ENCODE results near the gene ARF5. TPM values are rescaled to one million over a fixed set of nuclear protein-coding genes. Genes with fewer than 3 reads are reported as not detected.
A peak's percentile ranks its signal among the peaks of the same experiment; 100 is the strongest.

ARF5 gene
- total and polyA plus RNA-seq, 10 donors: 79.5 to 197 (median 117) TPM

DNA sequence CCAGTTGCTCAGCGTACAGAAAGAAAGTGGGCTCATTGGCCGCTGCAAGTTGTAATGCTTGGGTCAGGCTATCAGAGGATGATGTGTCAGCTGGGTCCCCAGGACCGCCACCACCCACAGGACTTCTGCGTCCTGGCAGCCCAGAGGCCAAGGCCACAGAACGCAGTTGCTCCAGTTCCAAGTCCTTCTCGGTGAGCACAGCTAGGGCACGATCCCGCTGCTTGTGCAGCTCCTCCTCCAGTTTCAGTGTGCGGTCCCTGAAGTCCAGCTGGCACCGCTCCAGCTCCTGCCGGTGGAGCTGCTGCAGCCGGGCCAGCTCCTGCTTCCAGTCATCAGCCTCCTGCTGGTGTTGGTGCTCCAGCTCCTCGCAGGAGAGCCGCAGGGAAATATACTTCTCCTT, 5.8 kb upstream of the ARF5 start:
- H3K4me1 ChIP-seq: peaks cover 31 to 78% (median 55%) of the 10 kb centered on the region in 6 donors
- no peak for DNase-seq
- H3K9me3 ChIP-seq: no peaks in the 10 kb centered on the region
- H3K4me3 ChIP-seq: no peak overlapping the region
- H3K27me3 ChIP-seq (replicated peaks in 1 of 7): no peaks in the 10 kb centered on the region
- intact Hi-C loops (cut with DNase I; ENCODE audit: low total_unique reads): loop anchor here (10.0 kb wide), 2 partner anchors 188 to 622 kb away; partner anchors contain the start of gene ZNF800
- TF ChIP-seq POLR2A (IDR thresholded peaks at IDR 0.05): no peak
- no peak for TF ChIP-seq POLR2AphosphoS5 (IDR thresholded peaks at IDR 0.05)
- TF ChIP-seq, protein P1, sequence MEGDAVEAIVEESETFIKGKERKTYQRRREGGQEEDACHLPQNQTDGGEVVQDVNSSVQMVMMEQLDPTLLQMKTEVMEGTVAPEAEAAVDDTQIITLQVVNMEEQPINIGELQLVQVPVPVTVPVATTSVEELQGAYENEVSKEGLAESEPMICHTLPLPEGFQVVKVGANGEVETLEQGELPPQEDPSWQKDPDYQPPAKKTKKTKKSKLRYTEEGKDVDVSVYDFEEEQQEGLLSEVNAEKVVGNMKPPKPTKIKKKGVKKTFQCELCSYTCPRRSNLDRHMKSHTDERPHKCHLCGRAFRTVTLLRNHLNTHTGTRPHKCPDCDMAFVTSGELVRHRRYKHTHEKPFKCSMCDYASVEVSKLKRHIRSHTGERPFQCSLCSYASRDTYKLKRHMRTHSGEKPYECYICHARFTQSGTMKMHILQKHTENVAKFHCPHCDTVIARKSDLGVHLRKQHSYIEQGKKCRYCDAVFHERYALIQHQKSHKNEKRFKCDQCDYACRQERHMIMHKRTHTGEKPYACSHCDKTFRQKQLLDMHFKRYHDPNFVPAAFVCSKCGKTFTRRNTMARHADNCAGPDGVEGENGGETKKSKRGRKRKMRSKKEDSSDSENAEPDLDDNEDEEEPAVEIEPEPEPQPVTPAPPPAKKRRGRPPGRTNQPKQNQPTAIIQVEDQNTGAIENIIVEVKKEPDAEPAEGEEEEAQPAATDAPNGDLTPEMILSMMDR (IDR thresholded peaks at IDR 0.05 in 8 of 11, conservative IDR thresholded peaks at IDR 0.05 in 3 of 11): no peak
- 76 to 86% (median 86%) methylated on average over 11 to 14 of the region's 14 CpGs for WGBS, 5 donors
- peaks cover 0 to 62% (median 34%) of the 10 kb centered on the region in 6 donors for H3K36me3 ChIP-seq
- H3K27ac ChIP-seq: no peak overlapping the region

DNA sequence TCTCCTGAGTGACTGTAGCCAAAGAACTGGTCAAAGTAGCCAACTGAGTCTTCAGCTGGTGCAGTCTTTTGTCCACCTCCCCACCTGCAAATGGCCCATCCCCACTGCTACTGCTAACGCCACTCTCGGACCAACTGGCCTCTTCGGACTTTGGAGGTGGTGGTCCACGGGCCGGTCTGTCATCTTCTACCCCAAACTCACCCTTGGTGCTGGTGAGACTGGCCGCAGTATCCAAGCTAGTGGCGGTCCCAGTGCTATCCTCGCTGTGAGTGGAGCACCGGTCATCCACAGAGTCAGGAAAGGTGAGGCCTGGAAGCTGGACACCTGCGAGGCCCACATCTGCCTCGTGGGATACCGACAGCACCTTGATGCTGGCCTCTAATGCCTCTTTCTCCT, 3.6 kb upstream of the ARF5 start:
- DNase-seq: peak; percentile 81
- Histone ChIP-seq H3K4me3 (peak overlapping the region; percentile 69 to 88 (median 78)), H3K4me1 (peaks cover 38 to 88% (median 71%) of the 10 kb centered on the region in 6 donors), H3K27me3 (replicated peaks in 1 of 7) (no peaks in the 10 kb centered on the region), H3K36me3 (peaks cover 0 to 41% (median 28%) of the 10 kb centered on the region in 6 donors), H3K9me3 (no peaks in the 10 kb centered on the region), H3K27ac (peak overlapping the region in 6 of 8 donors; percentile 91 to 97 (median 92))
- TF ChIP-seq POLR2AphosphoS5 (IDR thresholded peaks at IDR 0.05) (no peak), POLR2A (IDR thresholded peaks at IDR 0.05) (no peak)
- TF ChIP-seq, protein P1 (IDR thresholded peaks at IDR 0.05 in 8 of 11, conservative IDR thresholded peaks at IDR 0.05 in 3 of 11): no peak
- 32 to 42% (median 38%) methylated on average over 11 to 12 of the region's 12 CpGs for WGBS, 5 donors
- intact Hi-C loops (cut with DNase I; ENCODE audit: low total_unique reads): loop anchor here (5.0 to 10.0 kb wide), 3 partner anchors 68 to 620 kb away; partner anchors contain the start of genes SND1 and ZNF800

DNA sequence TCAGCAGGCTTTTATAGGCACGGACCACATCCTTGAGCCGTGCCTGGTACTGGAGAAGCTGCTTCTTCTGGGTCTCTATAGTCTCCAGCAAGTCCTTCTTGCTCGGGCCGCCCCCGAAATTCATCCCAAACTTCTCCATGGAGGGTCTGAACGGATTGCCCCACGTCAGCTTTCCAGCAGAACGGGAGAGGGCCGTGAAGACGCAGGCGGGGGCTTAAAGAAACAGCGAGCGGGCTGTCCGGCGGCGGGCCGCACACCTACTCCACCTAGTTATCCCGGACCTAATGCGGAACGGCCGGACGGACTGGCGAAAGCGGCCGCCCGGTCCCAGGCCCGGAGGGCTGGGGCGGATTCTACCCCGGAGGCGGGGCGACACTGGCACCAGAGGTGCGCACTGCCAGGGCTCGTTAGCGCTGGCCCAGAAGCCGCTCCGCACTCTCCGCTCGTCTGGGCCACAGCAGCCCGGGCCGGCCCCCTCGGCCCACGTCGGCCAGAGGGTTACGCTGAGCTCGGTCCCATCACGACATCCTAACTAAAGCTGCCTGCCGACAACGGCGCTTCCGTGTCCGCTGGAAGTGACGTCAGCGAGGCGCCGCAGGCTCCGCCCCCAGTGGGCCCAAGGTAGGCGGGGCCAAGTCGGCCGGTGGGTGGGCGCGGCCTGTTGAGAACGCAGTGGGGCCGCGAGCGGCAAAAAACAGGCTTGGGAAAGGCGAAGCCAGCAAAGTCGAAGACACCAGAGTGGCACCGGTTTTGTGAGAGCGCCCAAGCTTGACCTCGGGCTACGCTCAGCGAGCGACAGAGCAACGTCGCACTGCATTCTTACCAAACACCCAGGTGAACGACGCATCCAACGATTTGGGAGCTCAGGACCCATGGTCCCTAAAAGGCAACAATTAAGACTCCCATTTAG, 2.9 kb upstream of the ARF5 start, which contains the start of gene GCC1:
Gene GCC1, minus strand, starts transcription at position 553 of the 910 bp plus-strand sequence. Its CDS starts 414 bp downstream, at position 139.
- Histone ChIP-seq H3K36me3 (peaks cover 0 to 41% (median 26%) of the 10 kb centered on the region in 6 donors), H3K27me3 (replicated peaks in 1 of 7) (no peaks in the 10 kb centered on the region), H3K9me3 (no peaks in the 10 kb centered on the region), H3K4me1 (peaks cover 44 to 88% (median 76%) of the 10 kb centered on the region in 6 donors), H3K4me3 (peak within 1 kb of the TSS; percentile 69 to 88 (median 78)), H3K27ac (peak within 1 kb of the TSS; percentile 83 to 97 (median 92))
- TF ChIP-seq POLR2A (IDR thresholded peaks at IDR 0.05) (peak in 1 of 3 donors; percentile 71), POLR2AphosphoS5 (IDR thresholded peaks at IDR 0.05) (peak; percentile 98 to 99 (median 98))
- TF ChIP-seq, protein P1 (IDR thresholded peaks at IDR 0.05 in 8 of 11, conservative IDR thresholded peaks at IDR 0.05 in 3 of 11): peak in 2 of 11 experiments; percentile 7 to 19
- DNase-seq: peak; percentile 98
- intact Hi-C loops (cut with DNase I; ENCODE audit: low total_unique reads): loop anchor here (5.0 to 10.0 kb wide), 3 partner anchors 67 to 620 kb away; partner anchors contain the start of genes SND1 and ZNF800
- 1 to 5% (median 4%) methylated on average over 47 to 78 of the region's 78 CpGs for WGBS, 5 donors
